Measurements from ENCODE around the gene IL33.

IL33 gene

GRCh38 chr9:6229186-6229585, 13.6 kb downstream of the IL33 start:
- no peak for DNase-seq (ENCODE audit: low spot score)
- TF ChIP-seq, protein P1, sequence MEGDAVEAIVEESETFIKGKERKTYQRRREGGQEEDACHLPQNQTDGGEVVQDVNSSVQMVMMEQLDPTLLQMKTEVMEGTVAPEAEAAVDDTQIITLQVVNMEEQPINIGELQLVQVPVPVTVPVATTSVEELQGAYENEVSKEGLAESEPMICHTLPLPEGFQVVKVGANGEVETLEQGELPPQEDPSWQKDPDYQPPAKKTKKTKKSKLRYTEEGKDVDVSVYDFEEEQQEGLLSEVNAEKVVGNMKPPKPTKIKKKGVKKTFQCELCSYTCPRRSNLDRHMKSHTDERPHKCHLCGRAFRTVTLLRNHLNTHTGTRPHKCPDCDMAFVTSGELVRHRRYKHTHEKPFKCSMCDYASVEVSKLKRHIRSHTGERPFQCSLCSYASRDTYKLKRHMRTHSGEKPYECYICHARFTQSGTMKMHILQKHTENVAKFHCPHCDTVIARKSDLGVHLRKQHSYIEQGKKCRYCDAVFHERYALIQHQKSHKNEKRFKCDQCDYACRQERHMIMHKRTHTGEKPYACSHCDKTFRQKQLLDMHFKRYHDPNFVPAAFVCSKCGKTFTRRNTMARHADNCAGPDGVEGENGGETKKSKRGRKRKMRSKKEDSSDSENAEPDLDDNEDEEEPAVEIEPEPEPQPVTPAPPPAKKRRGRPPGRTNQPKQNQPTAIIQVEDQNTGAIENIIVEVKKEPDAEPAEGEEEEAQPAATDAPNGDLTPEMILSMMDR (IDR thresholded peaks at IDR 0.05; ENCODE audit: extremely low read depth, missing control alignments) = no peak

DNA sequence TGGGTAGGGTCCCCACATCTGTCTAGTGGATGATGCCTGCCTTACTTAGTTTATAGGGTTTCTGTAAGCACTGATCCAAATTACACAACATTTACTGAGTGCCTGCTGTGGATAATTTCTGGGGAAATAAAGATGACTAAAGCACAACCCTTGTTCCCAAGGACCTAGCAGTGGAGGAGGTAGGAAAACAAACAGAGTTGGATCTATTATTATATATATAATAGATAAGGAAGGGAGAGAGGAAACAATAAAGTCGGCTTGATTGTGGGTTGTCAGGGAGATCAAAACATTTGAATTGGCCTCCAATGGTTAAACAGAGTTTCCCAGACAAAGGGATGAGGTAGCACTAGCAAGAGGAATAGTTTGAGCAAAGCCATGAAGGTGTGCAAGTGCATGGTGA, 14.0 kb downstream of the IL33 start:
- DNase-seq (ENCODE audit: low spot score) = no peak

DNA sequence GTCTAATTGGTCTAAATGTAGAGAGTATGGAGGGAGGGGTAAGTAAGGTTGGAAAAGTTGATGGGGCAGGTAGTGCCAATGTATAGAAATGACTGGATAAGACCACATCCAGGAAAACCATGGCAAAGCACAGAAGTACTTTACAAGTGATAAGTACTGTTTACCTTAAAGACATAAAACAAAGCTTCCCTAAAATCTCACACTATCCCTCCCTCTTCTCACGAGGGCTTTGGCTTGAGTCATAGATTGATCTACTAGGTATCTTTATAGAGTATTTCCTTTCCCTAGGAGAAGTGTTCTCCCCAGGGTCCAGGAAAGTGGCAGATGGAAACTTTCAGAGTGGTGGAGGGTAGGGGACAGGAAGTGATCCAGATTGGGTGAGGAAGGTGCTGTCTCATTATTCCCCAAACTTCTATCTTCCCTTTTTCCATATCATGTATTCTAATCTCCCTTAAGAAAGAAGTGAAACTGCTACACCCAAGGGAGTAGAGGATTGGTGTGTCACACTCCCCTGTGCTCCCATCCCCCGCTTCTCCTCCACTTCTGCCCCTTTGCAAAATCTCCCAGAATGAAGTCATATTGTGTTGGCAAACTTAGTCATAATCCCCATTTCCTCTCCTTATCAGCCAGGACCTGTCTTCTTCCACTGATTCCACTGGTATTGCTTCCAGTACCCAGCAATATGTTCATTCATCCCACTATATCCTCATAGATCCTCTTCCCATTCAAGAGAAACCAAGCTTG, 14.6 kb downstream of the IL33 start:
- no peak for DNase-seq (ENCODE audit: low spot score)

More for the DNA sequence above, 14.0 kb downstream of the IL33 start:
- TF ChIP-seq, protein P1 (IDR thresholded peaks at IDR 0.05; ENCODE audit: extremely low read depth, missing control alignments) = no peak

GRCh38 chr9:6232336-6232945, 16.8 kb downstream of the IL33 start:
- DNase-seq (ENCODE audit: low spot score) = no peak
- TF ChIP-seq, protein P1 (IDR thresholded peaks at IDR 0.05; ENCODE audit: extremely low read depth, missing control alignments) = no peak

More for the DNA sequence above, 14.6 kb downstream of the IL33 start:
- TF ChIP-seq, protein P1 (IDR thresholded peaks at IDR 0.05; ENCODE audit: extremely low read depth, missing control alignments) = no peak

DNA sequence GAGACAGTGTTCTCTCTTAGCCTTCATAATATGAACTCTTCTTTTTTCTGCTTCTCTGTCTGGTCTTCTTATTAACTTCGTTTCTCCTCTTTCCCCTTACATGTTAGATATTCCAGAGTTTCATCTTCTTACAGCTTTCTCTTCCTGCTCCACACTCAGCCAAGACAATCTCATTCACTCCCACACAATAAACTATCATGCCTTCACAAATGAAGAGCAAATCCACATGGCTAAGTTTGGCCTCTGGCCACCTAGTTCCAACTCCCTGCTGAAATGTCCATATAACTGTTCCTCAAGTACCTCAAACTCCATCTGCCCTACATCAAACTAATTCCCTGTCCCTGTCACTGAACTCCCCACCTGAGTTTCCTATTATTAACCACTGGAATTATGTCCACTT, 18.4 kb downstream of the IL33 start:
- no peak for DNase-seq (ENCODE audit: low spot score)
- TF ChIP-seq, protein P1 (IDR thresholded peaks at IDR 0.05; ENCODE audit: extremely low read depth, missing control alignments) = no peak

DNA sequence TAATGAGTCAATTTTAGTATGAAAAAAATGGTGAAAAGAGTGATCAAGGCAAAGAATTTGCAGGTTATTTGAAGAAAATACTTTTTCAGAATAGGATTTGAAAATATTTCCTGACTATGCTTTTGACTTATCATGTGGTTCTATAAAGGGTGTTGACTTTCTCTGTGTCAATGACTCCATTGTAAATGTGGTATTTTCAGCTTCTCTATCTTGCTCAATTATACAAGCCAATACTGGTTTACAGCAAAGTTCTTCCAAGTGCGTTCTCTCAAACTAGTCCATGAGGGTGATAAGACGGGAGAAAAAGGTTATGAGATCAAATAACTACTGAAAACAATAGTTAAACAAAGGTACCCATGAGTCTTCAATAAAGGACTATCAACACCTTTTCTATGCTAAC, 21.7 kb downstream of the IL33 start:
- TF ChIP-seq, protein P1 (IDR thresholded peaks at IDR 0.05; ENCODE audit: extremely low read depth, missing control alignments) = no peak
- no peak for DNase-seq (ENCODE audit: low spot score)

DNA sequence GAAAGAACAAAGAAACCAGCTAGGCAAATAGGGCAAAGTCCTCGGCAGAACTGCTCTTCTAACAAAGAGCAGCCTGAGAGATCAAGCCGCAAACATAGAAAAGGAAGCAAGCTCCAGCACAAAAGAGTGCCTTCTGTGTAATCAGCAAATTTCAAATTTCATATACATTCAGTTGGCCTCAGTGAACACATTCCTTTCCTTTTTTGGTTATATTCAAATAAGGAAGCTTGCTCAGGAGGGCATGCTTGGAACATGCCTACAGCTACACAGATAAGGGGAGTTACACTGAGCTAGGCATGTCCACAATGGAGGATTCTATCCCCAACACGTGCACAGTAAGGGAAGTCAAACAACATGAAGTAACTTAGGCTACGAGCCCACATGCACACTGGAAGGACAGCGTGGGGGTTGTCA, 23.4 kb downstream of the IL33 start:
- TF ChIP-seq, protein P1 (IDR thresholded peaks at IDR 0.05; ENCODE audit: extremely low read depth, missing control alignments) = no peak
- no peak for DNase-seq (ENCODE audit: low spot score)

Data from GM20000 (cell line).